GM12875 (cell line): Measurements from ENCODE around the gene BTBD19.
"Not testable (repeated sequence)": the region's sequence is repeated elsewhere in the genome, so short reads cannot be mapped to it uniquely, and the experiment has no call there.

Experiments
- H3K4me3 ChIP-seq: one replicate; pipeline ENCODE4 v1.5.1; 2011; ENCODE audit warnings: low read depth, low read length, control low read depth
- TF ChIP-seq, protein P1 (sequence below): IDR thresholded peaks from 2 replicates; pipeline ENCODE4 v1.5.1; 2011; ENCODE audit warnings: low read depth, mild to moderate bottlenecking, control low read depth, inconsistent platforms, low read length, moderate library complexity, borderline replicate concordance; ENCODE audit not compliant: insufficient read depth

BTBD19 gene

DNA sequence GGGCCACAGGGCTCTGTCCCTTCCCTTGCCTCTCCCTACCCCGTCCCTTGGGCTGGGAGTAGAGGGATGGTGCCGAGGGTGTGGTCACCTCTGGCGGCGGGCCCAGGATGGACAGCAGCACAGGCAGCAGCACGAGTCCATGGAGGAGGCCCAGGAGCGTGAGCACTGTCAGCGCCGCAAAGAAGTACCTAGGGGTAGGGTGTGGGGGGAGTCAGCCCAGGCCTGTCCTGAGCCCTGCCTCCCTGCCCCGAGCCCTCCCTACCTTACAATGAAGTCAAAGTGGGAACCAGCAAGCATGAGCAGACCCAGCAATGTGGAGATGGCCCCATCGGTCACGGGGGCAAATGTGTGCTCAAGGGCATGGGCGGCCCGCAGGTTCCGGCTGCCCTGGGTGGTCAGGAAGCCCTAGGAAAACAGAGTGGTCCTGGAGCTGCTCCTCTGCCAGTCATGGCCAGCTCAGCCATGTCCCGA is 14.7 kb downstream of the BTBD19 start:
- TF ChIP-seq, protein P1, sequence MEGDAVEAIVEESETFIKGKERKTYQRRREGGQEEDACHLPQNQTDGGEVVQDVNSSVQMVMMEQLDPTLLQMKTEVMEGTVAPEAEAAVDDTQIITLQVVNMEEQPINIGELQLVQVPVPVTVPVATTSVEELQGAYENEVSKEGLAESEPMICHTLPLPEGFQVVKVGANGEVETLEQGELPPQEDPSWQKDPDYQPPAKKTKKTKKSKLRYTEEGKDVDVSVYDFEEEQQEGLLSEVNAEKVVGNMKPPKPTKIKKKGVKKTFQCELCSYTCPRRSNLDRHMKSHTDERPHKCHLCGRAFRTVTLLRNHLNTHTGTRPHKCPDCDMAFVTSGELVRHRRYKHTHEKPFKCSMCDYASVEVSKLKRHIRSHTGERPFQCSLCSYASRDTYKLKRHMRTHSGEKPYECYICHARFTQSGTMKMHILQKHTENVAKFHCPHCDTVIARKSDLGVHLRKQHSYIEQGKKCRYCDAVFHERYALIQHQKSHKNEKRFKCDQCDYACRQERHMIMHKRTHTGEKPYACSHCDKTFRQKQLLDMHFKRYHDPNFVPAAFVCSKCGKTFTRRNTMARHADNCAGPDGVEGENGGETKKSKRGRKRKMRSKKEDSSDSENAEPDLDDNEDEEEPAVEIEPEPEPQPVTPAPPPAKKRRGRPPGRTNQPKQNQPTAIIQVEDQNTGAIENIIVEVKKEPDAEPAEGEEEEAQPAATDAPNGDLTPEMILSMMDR: no peak

DNA sequence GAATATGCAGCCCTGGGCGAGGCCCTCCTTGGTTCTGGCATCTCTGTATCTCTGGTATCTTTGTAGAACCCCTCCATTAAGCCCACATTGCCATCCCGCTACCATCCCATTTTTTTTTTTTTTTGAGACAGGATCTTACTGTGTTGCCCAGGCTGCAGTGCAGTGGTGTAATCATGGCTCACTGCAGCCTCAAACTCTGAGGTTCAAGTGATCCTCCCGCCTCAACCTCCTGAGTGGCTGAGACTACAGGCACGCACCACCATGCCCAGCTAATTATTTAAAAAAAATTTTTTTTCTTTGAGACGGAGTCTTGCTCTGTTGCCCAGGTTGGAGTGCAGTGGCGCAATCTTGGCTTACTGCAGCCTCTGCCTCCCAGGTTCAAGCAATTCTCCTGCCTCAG is 16.1 kb downstream of the BTBD19 start:
- not testable (repeated sequence) for H3K4me3 ChIP-seq

More for the DNA sequence above, 14.7 kb downstream of the BTBD19 start:
- no peak overlapping the region for H3K4me3 ChIP-seq

DNA sequence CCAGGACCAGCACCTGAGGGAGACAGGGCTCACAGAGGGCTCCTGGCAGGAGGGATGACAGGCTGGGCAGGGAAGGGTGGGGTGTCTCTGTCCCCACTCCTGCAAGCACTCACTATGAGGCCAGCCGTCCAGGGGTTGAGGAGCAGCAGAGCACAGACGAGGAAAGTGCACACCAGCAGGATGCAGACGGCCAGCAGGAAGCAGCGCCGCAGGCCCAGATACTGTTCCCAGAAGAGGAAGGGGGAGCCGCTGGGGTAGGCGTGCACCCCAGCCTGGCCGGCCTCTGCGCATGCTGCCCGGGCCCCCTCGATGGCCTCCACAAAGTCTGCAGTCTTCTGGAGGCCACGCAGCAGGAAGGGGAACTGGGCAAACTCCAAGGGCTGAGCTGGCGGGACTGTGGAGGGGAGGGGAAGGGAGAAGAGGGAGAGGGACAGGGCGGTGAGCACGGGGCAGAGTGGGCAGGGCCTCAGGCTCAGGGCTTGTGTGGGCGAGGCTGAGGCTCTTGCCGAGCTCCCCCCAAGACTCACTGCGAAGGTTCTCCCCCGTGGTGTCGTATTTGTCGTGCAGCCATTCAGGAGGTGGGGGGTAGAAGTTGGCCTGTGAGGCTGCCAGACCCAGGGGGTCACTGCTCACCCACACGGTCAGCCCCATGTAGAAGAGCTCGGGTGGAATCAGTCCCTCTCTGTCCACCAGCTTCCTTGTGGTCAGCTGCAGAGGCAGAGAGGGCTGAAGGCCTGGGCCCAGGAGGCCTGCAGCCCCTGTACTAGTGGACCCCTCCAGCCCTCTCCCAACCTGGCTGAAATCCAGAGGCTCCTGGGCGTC is 18.3 kb downstream of the BTBD19 start:
- H3K4me3 ChIP-seq: no peak overlapping the region
- TF ChIP-seq, protein P1: no peak

DNA sequence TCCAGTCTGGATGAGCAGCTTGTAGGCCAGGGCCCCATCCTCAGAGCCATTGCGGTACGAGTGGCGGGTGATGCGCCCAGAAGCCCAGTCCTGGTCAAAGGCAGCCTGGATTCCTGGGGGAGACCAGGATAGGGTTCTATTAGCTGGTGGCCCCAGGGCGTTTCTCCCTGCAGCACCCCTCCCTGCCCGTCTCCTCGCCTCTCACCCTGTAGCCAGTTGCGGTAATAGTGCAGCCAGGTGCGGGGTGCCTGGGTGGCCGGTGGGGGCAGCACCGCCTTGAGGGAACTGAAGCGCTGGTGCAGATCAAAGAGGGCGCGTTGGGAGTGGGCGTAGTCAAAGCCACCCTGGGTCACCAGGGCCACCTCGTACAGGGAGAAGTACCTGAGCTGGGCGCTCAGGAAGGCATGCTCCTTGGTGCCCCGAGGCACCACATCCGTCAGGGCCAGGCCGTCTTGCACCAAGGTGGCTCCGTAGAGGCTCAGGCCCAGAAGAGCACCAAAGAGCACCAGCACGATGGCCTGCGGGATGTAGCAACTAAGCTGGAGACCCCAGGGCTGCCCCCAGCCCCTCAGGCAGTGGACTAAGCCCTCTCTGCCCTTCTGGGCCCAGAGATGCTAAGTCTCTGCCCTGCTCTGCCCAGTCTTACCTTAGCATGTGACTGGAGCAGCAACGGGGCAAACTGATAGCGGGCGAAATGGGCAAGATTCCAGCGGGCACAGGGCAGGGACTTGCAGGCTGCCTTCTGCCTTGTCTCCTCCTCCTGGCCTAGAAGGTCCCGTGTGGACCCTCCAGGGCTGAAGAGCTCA is 19.1 kb downstream of the BTBD19 start:
- H3K4me3 ChIP-seq: no peak overlapping the region
- TF ChIP-seq, protein P1: no peak

DNA sequence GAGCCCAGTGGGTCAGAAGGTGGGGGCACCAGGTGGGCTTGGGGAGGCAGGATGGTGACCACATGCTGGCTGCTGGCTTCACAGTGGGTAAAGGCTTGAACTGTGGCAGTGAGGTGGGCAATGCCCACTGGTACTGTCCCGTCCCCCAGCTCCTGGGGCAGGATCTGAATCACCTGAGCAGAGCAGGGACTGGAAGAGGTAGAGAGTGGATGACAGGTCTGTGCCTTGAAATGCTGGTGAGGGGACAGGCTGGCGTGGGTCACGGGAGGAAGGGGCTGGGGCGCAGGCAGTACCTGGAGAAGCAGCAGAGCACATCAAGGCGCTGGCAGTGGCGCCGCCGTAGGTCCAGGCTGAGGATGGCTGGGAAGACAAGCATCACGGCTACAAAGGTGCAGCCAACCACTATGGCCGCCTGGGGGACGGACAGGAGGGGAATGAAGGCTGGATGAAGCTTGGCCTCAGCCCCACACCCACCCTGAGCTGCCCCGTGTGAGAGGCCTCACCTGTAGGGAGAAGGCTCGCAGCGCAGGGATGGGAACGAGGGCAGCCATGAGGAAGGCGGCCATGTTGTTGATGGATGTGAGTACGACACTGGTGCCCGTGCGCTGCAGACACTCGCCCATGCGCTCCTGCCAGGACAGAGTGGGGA is 19.8 kb downstream of the BTBD19 start:
- H3K4me3 ChIP-seq: no peak overlapping the region
- TF ChIP-seq, protein P1: no peak

DNA sequence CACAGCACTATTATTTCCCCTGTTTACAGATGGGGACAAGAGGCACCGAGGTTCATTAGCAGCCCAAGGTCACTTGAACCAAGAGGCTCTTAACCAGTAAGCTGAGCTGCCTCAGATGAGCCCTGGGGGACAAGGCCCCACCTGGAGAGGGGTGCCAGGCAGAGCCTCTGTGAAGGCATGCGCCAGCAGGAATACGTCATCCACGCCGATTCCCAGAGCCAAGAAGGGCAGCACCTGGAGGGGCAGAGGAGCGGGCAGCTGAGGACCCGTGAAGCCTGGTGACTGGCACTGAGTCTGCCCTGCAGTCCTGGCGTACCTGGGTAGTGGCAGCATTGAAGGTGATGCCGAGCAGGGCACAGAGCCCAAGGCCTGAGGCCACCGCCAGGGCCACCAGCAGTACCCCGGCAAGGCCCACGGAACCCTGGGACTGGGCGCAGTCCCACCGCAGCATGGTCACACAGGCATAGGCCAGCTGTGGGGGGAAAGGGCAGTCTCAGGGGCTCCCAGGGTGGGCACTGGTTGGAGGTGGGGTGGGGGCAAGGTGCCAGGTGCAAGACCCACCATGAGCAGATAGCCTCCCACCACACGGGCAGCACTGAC is 20.6 kb downstream of the BTBD19 start:
- H3K4me3 ChIP-seq: no peak overlapping the region
- TF ChIP-seq, protein P1: no peak
